Activated T-cell treated with anti-CD3 and anti-CD28 coated beads, Interleukin-2, amount 50 U/mL, for 72 hours (primary cell): ENCODE measurements around the gene ATAD3C. TPM values are rescaled to one million over a fixed set of nuclear protein-coding genes. Genes with fewer than 3 reads are reported as not detected.

ENCODE experiments used
- ATAC-seq, 2 donors: fragments of 150-1000 bp; cut with Tn5 transposase; replicated peaks in 1 of 2; 2 replicates each; pipeline ENCODE4 v1.10.0; 2021; ENCODE audit warnings: moderate library complexity in 2 of 2, mild to moderate bottlenecking in 1 of 2
- DNase-seq, 2 donors: peaks; one replicate each; pipeline ENCODE4 v3.0.0; 2021 to 2022; ENCODE audit warnings: mixed read lengths in 1 of 2
- H3K27ac Mint-ChIP-seq: one replicate; pipeline ENCODE4 v1.8.0; 2022; ENCODE audit warnings: mild to moderate bottlenecking, moderate library complexity, mixed read lengths
- H3K27me3 Mint-ChIP-seq: one replicate; pipeline ENCODE4 v1.8.0; 2022; ENCODE audit warnings: low read depth, mixed read lengths
- H3K36me3 Mint-ChIP-seq, 2 donors: one replicate each; pipeline ENCODE4 v1.8.0; 2022; ENCODE audit warnings: mixed read lengths in 2 of 2, mild to moderate bottlenecking in 1 of 2; ENCODE audit not compliant: insufficient read depth in 2 of 2
- H3K4me1 Mint-ChIP-seq: one replicate; pipeline ENCODE4 v1.8.0; 2022; ENCODE audit warnings: low read depth, mixed read lengths
- H3K4me3 Mint-ChIP-seq, 2 donors: one replicate each; pipeline ENCODE4 v1.8.0; 2022; ENCODE audit warnings: mild to moderate bottlenecking in 2 of 2, mixed read lengths in 2 of 2, moderate library complexity in 2 of 2
- H3K9me3 Mint-ChIP-seq, 2 donors: one replicate each; pipeline ENCODE4 v1.8.0; 2022; ENCODE audit warnings: mixed read lengths in 2 of 2
- total RNA-seq, 2 donors: library from RNA; stranded (reverse); gene quantifications; one replicate each; pipeline ENCODE4 v1.2.3, GENCODE V29; 2022

The ATAD3C gene
- total RNA-seq, 2 donors from 2014 or later: 2.8 to 3.7 TPM

DNA sequence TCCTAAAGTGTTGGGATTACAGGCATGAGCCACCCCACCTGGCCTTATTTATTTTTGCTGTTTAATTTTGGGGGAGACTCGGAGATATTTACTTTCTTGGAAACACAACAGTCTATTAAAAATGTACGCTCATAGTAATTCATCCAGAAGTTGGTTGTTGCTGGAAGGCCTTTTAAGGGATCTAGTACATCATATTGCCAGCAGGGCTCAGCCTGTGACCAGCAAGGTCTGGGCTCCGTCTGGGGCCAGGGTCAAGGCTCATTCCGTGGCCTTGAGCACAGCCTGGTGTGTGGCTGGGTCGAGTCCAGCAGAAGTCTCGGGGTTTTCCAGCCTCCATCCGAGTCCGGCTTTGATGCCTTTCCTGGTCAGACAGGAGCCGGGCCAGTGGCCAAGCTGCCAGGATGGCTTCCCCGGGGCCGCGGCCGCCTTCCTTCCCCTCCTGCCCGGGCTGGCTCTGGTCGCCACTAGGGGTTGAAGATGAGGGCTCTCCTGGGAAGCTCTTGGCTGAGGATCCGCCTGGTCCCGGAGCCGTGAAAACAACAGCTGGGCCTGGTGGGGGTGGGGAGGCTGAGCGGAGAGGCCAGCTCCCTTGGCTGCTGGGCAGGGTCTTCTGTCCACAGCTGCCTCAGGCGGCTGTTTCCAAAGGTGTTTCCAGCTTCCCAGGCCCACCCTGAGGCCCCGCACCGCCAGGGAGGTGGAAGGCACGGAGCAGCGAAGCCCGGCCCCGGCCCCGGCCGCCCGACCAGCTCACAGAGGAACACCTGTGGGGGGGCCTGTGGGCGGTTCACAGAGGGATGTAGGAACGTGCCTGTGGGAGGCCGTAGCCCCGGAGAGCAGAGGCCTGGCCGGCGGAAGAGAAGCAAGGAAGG is 19.1 kb upstream of the ATAD3C start:
- H3K9me3 Mint-ChIP-seq: no peaks in the 10 kb centered on the region
- peaks cover 2% of the 10 kb centered on the region in 2 donors for H3K36me3 Mint-ChIP-seq
- no peaks in the 10 kb centered on the region for H3K4me1 Mint-ChIP-seq
- peaks cover 23% of the 10 kb centered on the region for H3K27me3 Mint-ChIP-seq
- ATAC-seq (no peak), DNase-seq (no peak)
- H3K27ac Mint-ChIP-seq: no peak overlapping the region
- no peak overlapping the region for H3K4me3 Mint-ChIP-seq

GRCh38 chr1:1430992-1431844 is 18.3 kb upstream of the ATAD3C start:
- Mint-ChIP-seq H3K9me3 (no peaks in the 10 kb centered on the region), H3K27me3 (peaks cover 22% of the 10 kb centered on the region), H3K4me1 (no peaks in the 10 kb centered on the region), H3K36me3 (peaks cover 2% of the 10 kb centered on the region in 2 donors), H3K4me3 (no peak overlapping the region), H3K27ac (no peak overlapping the region)
- DNase-seq: no peak
- no peak for ATAC-seq

DNA sequence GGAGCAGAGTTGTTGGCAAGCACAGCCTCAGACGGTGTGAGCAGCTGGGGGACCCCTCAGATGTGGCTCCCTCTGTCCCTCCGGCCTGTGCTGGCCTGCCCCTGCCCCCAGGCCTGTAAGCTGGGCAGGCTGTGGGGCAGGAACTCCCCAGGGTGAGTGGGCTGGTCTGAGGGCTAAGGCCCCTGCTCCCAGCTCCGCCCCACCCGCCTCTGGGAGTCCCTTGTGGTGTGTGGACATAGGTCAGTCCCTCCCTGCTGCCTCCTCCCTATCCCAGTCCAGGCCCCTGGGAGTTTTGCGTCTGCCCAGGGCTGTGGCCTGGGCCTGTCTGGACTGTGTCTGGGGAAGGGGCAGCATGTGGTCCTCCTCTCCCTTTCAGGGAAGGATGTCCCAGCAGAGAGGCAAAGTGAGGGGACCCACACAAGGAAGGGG is 17.6 kb upstream of the ATAD3C start:
- ATAC-seq (no peak), DNase-seq (no peak)
- Mint-ChIP-seq H3K4me1 (no peaks in the 10 kb centered on the region), H3K9me3 (no peaks in the 10 kb centered on the region), H3K27ac (no peak overlapping the region), H3K4me3 (no peak overlapping the region), H3K27me3 (peaks cover 21% of the 10 kb centered on the region), H3K36me3 (peaks cover 2% of the 10 kb centered on the region in 2 donors)

GRCh38 chr1:1432274-1432950 is 17.1 kb upstream of the ATAD3C start:
- Mint-ChIP-seq H3K27me3 (peaks cover 21% of the 10 kb centered on the region), H3K4me3 (no peak overlapping the region), H3K27ac (no peak overlapping the region), H3K9me3 (no peaks in the 10 kb centered on the region), H3K36me3 (peaks cover 2% of the 10 kb centered on the region in 2 donors), H3K4me1 (no peaks in the 10 kb centered on the region)
- DNase-seq (no peak), ATAC-seq (no peak)

DNA sequence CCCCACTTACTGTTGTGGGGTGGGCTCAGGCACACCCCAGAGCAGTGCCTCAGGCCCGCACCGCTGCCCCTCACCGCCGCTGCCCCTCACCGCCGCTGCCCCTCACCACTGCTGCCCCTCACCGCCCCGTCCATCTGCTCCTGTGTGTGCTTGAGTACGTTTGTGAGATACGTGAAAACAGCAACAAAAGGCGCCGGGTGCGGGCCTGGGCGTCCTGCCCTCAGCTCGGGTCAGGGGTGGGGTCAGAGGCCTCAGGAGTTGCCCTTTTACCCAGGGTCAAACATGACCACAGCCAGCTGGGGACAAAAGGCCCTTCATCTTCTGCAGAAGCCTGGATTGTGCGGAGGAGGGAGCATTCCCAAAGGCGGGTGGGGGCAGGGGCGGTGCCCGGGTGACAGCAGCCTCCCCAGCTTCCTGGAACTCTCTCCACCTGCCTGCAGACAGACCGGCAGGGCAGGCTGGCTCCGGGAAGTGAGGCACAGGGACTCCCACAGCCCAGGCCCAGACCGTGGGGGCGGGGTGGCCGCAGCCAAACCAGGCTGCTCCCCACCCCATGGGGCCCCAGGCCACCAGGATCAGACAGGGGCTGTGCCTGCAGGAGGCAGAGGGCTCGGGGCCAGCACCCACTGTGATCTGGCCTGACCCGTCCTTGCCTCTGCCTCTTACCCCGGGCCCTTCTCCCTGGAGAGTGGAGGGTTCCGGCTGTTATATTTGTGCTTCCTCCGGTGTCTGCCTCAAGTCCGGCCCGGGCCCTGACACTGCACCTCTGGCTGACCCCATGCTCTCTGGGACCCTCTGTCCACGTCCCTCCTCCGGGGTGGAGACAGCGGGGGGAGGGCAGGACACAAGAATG is 16.3 kb upstream of the ATAD3C start:
- peaks cover 20% of the 10 kb centered on the region for H3K27me3 Mint-ChIP-seq
- H3K36me3 Mint-ChIP-seq: peaks cover 2% of the 10 kb centered on the region in 2 donors
- no peaks in the 10 kb centered on the region for H3K9me3 Mint-ChIP-seq
- ATAC-seq (no peak), DNase-seq (no peak)
- no peaks in the 10 kb centered on the region for H3K4me1 Mint-ChIP-seq
- no peak overlapping the region for H3K27ac Mint-ChIP-seq
- peak overlapping the region; percentile 39 to 82 for H3K4me3 Mint-ChIP-seq

DNA sequence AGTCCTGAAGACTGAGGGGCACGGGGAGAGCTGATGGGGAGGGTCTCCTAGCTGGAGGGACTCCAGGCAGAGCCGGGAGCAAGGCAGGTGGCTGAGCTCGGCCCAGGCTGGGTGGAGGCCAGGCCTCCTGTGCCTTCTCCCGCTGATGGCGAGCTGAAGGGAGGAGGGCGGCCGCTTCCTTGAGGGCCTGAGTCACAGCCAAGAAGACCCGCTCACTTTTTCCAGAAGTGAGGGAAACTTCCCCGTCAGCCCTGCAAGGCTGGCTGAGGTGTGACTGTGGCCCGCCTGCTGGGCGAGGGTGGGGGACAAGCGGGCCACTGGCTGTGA is 15.7 kb upstream of the ATAD3C start:
- peak; percentile 75 to 77 for ATAC-seq
- DNase-seq: peak; percentile 64 to 72
- Mint-ChIP-seq H3K4me1 (no peaks in the 10 kb centered on the region), H3K27ac (no peak overlapping the region), H3K4me3 (peak overlapping the region; percentile 39 to 82), H3K36me3 (no peaks in the 10 kb centered on the region), H3K27me3 (peaks cover 14% of the 10 kb centered on the region), H3K9me3 (no peaks in the 10 kb centered on the region)

- H3K4me3 Mint-ChIP-seq: peak overlapping the region; percentile 39 to 82
- DNase-seq (peak in 1 of 2 donors; percentile 21), ATAC-seq (no peak)
Measured at GRCh38 chr1:1434131-1434823, 15.2 kb upstream of the ATAD3C start.

GRCh38 chr1:1434824-1435105 is 14.7 kb upstream of the ATAD3C start:
- H3K36me3 Mint-ChIP-seq: no peaks in the 10 kb centered on the region
- DNase-seq (no peak), ATAC-seq (no peak)
- peak overlapping the region; percentile 66 to 82 for H3K4me3 Mint-ChIP-seq
- peaks cover 11% of the 10 kb centered on the region for H3K27me3 Mint-ChIP-seq
- H3K27ac Mint-ChIP-seq: no peak overlapping the region
- no peaks in the 10 kb centered on the region for H3K9me3 Mint-ChIP-seq
- no peaks in the 10 kb centered on the region for H3K4me1 Mint-ChIP-seq

More at GRCh38 chr1:1434131-1434823, 15.2 kb upstream of the ATAD3C start:
- Mint-ChIP-seq H3K9me3 (no peaks in the 10 kb centered on the region), H3K27me3 (peaks cover 11% of the 10 kb centered on the region), H3K36me3 (no peaks in the 10 kb centered on the region), H3K27ac (no peak overlapping the region), H3K4me1 (no peaks in the 10 kb centered on the region)

GRCh38 chr1:1435106-1435903 is 14.2 kb upstream of the ATAD3C start, which contains the start of gene VWA1:
VWA1 (plus strand) TSS chr1:1435690; CDS start chr1:1435749, 59 bp downstream.
- peak; percentile 78 to 80 for ATAC-seq
- peak; percentile 77 to 84 for DNase-seq
- Mint-ChIP-seq H3K4me1 (no peaks in the 10 kb centered on the region), H3K27me3 (peaks cover 11% of the 10 kb centered on the region), H3K36me3 (no peaks in the 10 kb centered on the region), H3K27ac (no peak within 1 kb of the TSS), H3K9me3 (no peaks in the 10 kb centered on the region), H3K4me3 (peak within 1 kb of the TSS; percentile 74 to 82)

- Mint-ChIP-seq H3K9me3 (no peaks in the 10 kb centered on the region), H3K4me3 (peak overlapping the region; percentile 73 to 74), H3K4me1 (peaks cover 6% of the 10 kb centered on the region), H3K27ac (no peak overlapping the region), H3K36me3 (no peaks in the 10 kb centered on the region), H3K27me3 (peaks cover 11% of the 10 kb centered on the region)
- DNase-seq (no peak), ATAC-seq (no peak)
Measured at GRCh38 chr1:1435911-1436629, 13.4 kb upstream of the ATAD3C start.

DNA sequence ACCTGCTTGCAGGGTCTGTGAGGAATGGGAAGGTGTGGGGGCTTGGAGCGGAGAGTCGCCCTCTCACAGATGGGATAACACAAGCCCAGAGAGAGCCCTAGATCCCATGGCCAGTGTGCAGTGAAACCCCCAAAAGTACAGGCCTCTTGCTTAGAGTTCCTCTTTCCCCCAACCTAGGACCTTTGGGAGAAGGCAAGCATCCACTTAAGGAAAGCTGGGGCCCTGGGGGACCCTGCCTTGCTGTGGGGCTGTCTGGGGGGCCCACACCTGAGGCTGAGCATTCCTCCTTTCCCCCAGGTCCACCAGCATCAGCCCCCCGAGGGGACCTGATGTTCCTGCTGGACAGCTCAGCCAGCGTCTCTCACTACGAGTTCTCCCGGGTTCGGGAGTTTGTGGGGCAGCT is 12.9 kb upstream of the ATAD3C start:
- Mint-ChIP-seq H3K27ac (no peak overlapping the region), H3K9me3 (no peaks in the 10 kb centered on the region), H3K4me1 (peaks cover 6% of the 10 kb centered on the region), H3K27me3 (peaks cover 11% of the 10 kb centered on the region), H3K36me3 (no peaks in the 10 kb centered on the region), H3K4me3 (peak overlapping the region; percentile 73 to 74)
- DNase-seq: no peak
- ATAC-seq: no peak
